IPS DF 6.9 (cell line): ENCODE measurements around the gene VN1R2.
"Not testable (repeated sequence)": the region's sequence is repeated elsewhere in the genome, so short reads cannot be mapped to it uniquely, and the experiment has no call there.

ENCODE experiments used
- DNase-seq: peaks from one replicate; pipeline ENCODE4 v3.0.0-alpha.2; 2013; ENCODE audit warnings: low read depth, low spot score
- H3K27ac ChIP-seq: one replicate; pipeline ENCODE4 v1.5.1; 2013; ENCODE audit warnings: low read length, control low read depth
- H3K27me3 ChIP-seq: 2 replicates; pipeline ENCODE4 v1.6.1; 2013; ENCODE audit warnings: mild to moderate bottlenecking, low read length; ENCODE audit not compliant: control insufficient read depth, insufficient read depth
- H3K36me3 ChIP-seq: 2 replicates; pipeline ENCODE4 v1.6.1; 2013; ENCODE audit warnings: low read length; ENCODE audit not compliant: control insufficient read depth, insufficient read depth
- H3K4me1 ChIP-seq: 2 replicates; pipeline ENCODE4 v1.6.1; 2013; ENCODE audit warnings: low read length; ENCODE audit not compliant: control insufficient read depth, insufficient read depth
- H3K4me3 ChIP-seq: 2 replicates; pipeline ENCODE4 v1.5.1; 2013; ENCODE audit warnings: mild to moderate bottlenecking, low read length
- H3K9me3 ChIP-seq: 2 replicates; pipeline ENCODE4 v1.6.1; 2013; ENCODE audit warnings: low read length, inconsistent platforms; ENCODE audit not compliant: control insufficient read depth, insufficient read depth
- WGBS: extraction: QIAGEN DNeasy Blood & Tissue Kit; methylation state at CpG from one replicate; pipeline ENCODE4 v1.1.7; 2013; ENCODE audit warnings: mixed read lengths, missing lambda C conversion rate; ENCODE audit not compliant: insufficient read length, insufficient coverage; 5-methylcytosine and 5-hydroxymethylcytosine counted together

The VN1R2 gene

DNA sequence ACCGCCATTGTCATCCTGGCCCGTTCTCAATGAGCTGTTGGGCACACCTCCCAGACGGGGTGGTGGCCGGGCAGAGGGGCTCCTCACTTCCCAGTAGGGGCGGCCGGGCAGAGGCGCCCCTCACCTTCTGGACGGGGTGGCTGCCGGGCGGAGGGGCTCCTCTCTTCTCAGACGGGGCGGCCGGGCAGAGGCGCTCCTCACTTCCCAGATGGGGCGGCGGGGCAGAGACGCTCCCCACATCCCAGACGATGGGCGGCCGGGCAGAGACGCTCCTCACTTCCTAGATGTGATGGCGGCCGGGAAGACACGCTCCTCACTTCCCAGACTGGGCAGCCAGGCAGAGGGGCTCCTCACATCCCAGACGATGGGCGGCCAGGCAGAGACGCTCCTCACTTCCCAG is 11.8 kb downstream of the VN1R2 start:
- no CpG with 5 or more reads among the region's 27 CpGs for WGBS
- not testable (repeated sequence) for DNase-seq, H3K9me3 ChIP-seq

DNA sequence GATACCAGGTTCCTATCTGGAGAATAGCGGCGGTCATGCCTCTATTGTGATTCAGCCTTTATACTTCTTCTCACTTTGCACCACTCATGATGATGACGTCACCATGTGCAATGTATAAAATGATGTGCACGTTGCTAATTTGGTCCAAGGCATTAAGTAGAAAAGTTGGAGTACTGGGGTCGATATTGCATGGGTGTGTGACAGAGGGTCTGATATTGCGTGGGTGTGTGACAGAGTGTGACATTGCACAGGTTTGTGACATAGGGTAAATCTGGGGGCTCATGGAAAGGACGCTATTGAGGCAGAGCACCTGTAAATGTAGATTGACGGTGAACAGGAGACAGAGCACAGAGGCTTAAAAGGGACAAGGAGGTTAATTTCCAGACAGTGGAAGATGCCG is 14.0 kb downstream of the VN1R2 start:
- Histone ChIP-seq H3K4me1 (no peaks in the 10 kb centered on the region), H3K27me3 (no peaks in the 10 kb centered on the region), H3K9me3 (no peaks in the 10 kb centered on the region; the same call in none of the 2 replicates), H3K4me3 (no peak overlapping the region), H3K27ac (no peak overlapping the region), H3K36me3 (no peaks in the 10 kb centered on the region)
- WGBS, result no CpG with 5 or more reads among the region's 9 CpGs
- no peak for DNase-seq

More for the DNA sequence above, 11.8 kb downstream of the VN1R2 start:
- not testable (repeated sequence) for H3K27me3 ChIP-seq, H3K4me1 ChIP-seq, H3K4me3 ChIP-seq, H3K36me3 ChIP-seq, H3K27ac ChIP-seq

DNA sequence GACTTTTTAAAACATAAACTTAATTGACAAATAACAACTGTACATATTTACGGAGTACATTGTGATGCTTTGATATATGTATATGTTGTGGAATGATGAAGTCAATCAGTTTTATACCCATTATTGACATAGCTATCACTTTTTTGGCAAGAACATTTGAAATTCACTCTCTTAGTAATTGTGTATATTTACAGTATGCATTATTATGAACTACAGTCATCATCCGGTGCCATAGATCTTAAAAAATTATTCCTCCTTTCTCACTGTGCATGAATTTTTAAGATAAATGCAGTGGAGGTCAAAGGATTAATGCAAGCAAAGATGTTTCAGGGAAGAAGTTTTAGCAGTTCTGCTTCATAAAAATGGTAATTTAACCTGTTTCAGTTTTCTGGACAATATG is 17.4 kb downstream of the VN1R2 start:
- Histone ChIP-seq H3K4me1 (no peaks in the 10 kb centered on the region), H3K36me3 (no peaks in the 10 kb centered on the region), H3K27ac (no peak overlapping the region), H3K9me3 (no peaks in the 10 kb centered on the region; the same call in none of the 2 replicates), H3K27me3 (no peaks in the 10 kb centered on the region), H3K4me3 (no peak overlapping the region)
- DNase-seq, result no peak
- no CpG with 5 or more reads among the region's 2 CpGs for WGBS

DNA sequence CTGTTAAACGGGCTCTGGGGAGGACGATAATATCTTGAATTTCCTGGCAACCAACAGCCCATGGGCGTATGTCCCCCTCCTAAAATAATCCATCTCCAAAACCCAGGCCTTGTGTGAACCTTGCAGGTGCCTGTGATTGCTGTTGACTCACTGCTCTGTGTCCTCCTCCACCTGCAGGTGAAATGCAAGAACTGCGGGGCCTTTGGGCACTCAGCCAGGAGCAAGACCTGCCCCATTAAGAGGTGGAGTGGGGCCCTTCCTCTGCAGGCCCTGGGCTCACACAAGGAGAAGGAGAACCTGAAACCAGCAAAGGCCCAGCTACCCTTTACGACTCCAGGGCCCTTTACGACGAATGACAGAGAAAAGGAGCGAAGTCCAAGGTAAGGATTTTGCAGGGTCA is 23.9 kb downstream of the VN1R2 start:
- H3K4me3 ChIP-seq, H3K27ac ChIP-seq, H3K4me1 ChIP-seq, DNase-seq, H3K27me3 ChIP-seq, H3K9me3 ChIP-seq, H3K36me3 ChIP-seq: not testable (repeated sequence)
- no CpG with 5 or more reads among the region's 8 CpGs for WGBS

DNA sequence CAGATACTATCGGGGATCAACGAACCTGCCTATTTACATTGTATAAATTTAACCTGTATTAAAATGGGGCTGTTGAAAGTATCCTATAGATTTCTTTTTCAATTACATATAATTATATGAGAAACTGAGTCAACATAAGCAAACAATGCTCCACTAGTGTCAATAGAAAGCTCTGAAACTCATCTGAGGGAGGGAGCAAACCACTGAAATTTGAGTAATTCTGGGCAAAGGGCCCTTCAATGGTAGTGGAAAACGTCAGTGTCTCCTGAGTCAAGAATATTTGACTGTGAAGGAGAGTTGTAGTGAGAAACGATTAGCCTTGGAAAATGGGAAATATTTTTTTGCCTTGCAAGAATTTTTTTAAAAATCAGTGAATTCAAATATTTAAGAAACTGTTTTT is 27.0 kb downstream of the VN1R2 start:
- no CpG with 5 or more reads among the region's 4 CpGs for WGBS
- Histone ChIP-seq H3K4me3 (no peak overlapping the region), H3K27me3 (no peaks in the 10 kb centered on the region), H3K36me3 (no peaks in the 10 kb centered on the region), H3K4me1 (no peaks in the 10 kb centered on the region), H3K27ac (no peak overlapping the region), H3K9me3 (no peaks in the 10 kb centered on the region; the same call in 1 of the 2 replicates)
- DNase-seq, result no peak

DNA sequence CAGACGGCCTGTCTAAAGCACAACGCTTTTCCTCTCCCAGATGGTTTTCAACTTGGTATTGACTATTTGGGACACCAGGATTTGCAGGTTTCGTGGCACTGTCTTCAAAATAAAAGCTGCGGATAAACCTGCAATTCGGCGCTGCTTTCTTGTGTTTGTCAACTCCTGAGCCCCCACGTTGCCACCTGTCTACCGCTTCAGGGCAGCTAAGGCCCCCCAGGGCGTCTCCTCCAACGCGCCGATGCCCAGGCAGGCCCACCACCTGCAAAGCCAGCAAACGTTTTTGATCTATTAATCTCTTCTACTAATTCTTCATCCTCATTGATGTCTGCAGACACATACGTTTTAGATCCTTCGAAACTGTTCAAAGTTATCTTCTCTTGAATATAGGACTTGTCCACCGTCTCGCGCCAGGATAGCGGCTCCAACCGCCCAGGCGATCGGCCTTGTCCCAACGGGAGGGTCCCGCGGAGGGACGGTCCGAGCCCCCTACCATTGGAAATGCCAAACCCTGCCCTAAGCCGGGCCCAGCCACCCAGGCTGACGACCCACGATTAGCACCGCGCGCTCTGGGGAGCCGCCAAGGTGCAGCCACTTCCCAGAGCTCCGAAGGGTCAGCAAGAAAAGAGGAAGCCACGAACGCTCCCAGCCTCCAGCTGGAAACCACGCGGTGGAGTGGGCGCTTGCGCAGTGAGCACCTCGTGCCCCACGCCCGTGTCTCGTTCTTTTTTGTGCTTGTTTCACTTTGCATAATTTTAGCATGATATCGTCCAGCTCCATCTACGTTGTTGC is 32.9 kb downstream of the VN1R2 start:
- Histone ChIP-seq H3K27ac (no peak overlapping the region), H3K4me1 (no peaks in the 10 kb centered on the region), H3K4me3 (no peak overlapping the region), H3K9me3 (peaks cover 4% of the 10 kb centered on the region), H3K36me3 (no peaks in the 10 kb centered on the region), H3K27me3 (no peaks in the 10 kb centered on the region)
- no peak for DNase-seq
- no CpG with 5 or more reads among the region's 47 CpGs for WGBS

DNA sequence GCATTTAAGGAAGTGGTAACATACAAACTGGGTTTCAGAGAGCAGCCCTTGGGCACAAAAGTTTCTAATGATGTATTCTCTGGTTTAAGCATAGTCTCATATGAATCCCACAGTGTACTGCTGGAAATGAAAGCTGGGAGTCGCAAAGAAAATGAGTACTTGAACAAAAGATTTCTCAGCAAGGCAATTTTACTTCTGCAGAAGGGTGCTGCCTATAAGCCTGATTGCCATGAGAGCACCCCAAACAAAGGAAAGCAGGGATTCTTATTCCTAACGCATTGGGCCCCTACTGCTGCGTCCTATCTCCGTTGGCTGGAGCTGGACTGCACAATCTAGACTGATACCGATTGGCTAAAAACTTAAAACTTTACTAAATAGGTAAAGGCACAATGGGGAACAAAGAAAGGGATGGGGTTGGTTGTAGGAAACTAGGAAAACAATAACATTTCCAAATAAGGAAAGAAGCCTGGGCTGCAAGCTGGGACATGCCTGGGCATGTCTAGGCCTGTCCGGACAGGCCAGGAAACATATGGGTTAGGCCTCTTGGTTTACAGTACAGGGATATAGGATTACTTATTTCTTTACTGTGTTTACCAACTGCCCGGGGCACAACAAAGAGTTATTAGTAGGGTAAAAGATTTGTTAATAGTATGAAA is 36.8 kb downstream of the VN1R2 start:
- Histone ChIP-seq H3K27me3 (no peaks in the 10 kb centered on the region), H3K27ac (no peak overlapping the region), H3K4me1 (no peaks in the 10 kb centered on the region), H3K9me3 (peaks cover 4% of the 10 kb centered on the region), H3K36me3 (no peaks in the 10 kb centered on the region), H3K4me3 (no peak overlapping the region)
- no CpG with 5 or more reads among the region's 7 CpGs for WGBS
- no peak for DNase-seq

DNA sequence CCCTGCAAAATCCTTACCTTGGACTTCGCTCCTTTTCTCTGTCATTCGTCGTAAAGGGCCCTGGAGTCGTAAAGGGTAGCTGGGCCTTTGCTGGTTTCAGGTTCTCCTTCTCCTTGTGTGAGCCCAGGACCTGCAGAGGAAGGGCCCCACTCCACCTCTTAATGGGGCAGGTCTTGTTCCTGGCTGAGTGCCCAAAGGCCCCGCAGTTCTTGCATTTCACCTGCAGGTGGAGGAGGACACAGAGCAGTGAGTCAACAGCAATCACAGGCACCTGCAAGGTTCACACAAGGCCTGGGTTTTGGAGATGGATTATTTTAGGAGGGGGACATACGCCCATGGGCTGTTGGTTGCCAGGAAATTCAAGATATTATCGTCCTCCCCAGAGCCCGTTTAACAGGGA is 43.2 kb downstream of the VN1R2 start:
- H3K4me3 ChIP-seq, H3K27me3 ChIP-seq, H3K4me1 ChIP-seq, DNase-seq, H3K36me3 ChIP-seq, H3K9me3 ChIP-seq, H3K27ac ChIP-seq: not testable (repeated sequence)
- WGBS, result no CpG with 5 or more reads among the region's 8 CpGs

DNA sequence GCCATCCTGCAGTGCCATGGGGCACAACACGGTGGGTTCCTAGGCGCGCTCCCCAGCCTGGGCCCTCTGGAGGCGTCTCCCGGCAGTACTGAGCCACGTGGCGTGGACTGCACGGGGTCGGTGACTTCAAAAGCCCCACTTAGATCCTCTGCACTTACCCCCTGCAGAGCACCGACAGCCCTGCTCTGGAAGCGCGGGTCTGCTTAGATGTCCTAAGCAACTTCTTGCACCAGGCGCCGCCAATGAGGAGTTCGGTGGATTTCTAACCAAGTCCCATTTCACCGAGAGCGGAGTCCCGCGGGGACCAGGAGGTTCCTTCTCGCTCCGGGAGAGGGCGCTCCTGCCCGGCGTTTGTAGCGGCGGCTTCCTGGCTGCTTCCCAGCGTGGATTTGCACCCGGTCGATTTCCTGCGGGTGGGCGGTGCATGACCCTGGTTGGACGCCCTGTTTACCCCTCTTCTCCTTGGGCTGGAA is 50.3 kb downstream of the VN1R2 start:
- Histone ChIP-seq H3K9me3 (no peaks in the 10 kb centered on the region; the same call in 1 of the 2 replicates), H3K27me3 (no peaks in the 10 kb centered on the region), H3K4me3 (no peak overlapping the region), H3K36me3 (no peaks in the 10 kb centered on the region), H3K4me1 (0 out of 2 replicates have a peak, but pooled peaks cover 2% of the 10 kb centered on the region), H3K27ac (no peak overlapping the region)
- DNase-seq, result peak; percentile 54
- no CpG with 5 or more reads among the region's 32 CpGs for WGBS
